ENCODE data around the gene CCDC178.

- TF ChIP-seq CTCF (IDR thresholded peaks at IDR 0.05), result no peak
- TF ChIP-seq POLR2A (IDR thresholded peaks at IDR 0.05), result no peak
These were observed 228.2 kb downstream of the CCDC178 start for GRCh38 chr18:33212363-33212762.

Measured in adrenal gland (tissue), 5 donors.